GM19438 (cell line): Measurements from ENCODE around the gene UTP25.
"Not testable (repeated sequence)": the region's sequence is repeated elsewhere in the genome, so short reads cannot be mapped to it uniquely, and the experiment has no call there.

Experiments
- ATAC-seq: cut with Tn5 transposase; IDR thresholded peaks from one replicate; pipeline ENCODE4 v1.9.1; 2021; ENCODE audit warnings: low read depth; ENCODE audit not compliant: unreplicated experiment

UTP25 gene

DNA sequence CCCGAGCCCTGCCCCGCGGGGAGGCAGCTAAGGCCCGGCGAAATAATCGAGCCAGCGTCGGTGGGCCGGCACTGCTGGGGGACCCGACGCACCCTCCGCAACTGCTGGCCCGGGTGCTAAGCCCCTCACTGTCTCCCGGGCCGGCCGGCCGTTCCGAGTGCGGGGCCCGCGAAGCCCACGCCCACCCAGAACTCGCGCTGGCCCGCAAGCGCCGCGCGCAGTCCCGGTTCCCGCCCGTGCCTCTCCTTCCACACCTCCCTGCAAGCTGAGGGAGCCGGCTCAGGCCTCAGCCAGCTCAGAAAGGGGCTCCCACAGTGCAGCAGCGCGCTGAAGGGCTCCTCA is 61.3 kb downstream of the UTP25 start:
- no peak for ATAC-seq

DNA sequence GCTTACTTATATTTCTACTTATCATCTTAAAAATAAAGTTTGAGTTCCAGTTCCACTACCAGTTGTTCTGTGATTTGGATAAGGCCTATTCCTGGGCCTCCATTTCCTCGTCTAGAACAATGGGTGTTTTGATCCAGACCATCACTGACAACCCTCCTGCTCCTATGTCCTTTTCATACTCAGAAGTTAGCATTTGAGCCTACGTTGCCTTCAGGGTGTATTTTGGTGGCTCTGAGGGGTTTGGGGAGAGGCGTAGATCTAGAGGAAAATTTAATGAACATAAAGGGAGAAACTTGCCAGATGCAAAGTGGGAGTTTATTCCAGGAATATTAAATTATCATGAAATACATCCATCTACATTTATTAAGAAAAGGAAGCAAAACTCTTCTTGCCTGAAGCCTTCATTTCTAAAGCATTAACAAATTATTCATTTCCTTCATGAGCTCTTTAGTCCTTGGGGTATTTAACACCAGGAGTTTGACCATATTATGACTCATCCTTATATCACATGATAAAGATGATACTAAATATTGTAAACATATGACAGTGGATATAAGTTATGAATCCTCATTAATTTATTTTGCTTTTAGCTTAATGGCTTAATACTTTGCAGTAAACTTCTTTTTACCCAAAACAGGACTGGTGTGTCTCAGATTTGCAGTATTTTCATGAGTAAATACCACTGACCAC is 63.0 kb downstream of the UTP25 start:
- no peak for ATAC-seq

DNA sequence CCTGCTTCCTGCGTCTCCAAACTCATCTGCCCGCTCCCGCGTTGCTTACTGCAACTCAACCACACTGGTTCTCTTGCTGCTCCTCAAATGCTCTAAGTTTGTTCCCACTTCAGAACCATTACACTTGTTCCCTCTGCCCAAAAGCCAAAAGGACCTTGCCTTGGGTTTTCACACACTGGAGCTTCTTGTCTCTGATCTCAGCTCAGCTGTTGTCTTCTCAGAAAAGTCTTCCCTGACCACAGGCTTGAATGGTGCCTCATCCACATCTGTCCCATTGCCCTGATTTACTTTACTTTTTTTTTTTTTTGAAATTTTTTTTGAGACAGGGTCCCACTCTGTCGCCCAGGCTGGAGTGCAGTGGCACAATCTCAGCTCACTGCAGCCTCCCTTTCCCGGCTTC is 66.0 kb downstream of the UTP25 start:
- ATAC-seq, result no peak

DNA sequence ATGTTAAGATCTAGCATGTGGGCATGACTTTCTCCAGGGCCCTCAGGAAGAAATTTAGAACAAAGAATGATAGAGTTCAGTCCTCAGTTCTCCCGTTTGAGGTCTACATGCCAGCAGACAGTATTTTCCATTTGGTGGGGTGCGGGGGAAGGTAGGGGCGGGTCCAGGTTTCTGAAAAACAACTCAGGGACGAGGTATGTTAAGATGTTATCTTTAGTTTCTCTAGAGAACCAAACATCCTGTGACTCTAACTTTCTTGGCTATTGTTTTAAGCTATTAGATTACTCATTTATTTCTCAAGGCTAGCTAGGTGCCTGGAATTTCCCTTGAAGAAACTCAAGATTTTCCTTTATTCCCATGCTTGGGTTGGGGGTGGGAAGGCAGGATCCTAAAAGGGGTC is 67.9 kb downstream of the UTP25 start:
- ATAC-seq, result no peak

DNA sequence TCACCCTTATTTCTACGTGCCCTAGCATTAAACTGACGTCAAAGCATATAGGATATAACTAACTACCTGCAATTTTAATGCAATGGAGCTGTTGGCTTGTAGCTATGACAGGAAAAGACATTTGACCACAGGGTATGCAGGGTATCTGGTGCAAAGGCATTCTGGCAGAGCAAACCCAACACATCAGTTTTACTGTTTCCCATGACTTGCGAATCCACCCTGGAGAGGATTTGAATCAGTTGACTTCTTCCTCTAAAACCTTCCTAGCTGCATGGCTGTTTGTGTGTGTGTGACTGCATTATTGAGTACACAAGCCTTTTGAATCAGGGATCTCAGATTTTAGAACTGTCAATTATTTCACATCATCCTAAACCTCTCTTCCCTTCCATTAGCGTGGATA is 68.6 kb downstream of the UTP25 start:
- ATAC-seq, result no peak

DNA sequence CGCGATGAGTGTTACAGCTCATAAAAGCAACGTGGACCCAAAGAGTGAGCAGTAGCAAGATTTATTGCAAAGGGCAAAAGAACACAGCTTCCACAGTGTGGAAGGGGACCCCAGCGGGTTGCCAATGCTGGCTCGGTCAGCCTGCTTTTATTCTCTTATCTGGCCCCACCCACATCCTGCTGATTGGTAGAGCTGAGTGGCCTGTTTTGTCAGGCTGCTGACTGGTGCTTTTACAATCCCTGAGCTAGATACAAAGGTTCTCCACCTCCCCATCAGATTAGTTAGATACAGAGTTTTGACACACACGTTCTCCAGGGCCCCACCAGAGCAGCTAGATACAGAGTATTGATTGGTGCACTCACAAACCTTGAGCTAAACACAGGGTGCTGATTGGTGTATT is 70.5 kb downstream of the UTP25 start:
- ATAC-seq, result not testable (repeated sequence)

DNA sequence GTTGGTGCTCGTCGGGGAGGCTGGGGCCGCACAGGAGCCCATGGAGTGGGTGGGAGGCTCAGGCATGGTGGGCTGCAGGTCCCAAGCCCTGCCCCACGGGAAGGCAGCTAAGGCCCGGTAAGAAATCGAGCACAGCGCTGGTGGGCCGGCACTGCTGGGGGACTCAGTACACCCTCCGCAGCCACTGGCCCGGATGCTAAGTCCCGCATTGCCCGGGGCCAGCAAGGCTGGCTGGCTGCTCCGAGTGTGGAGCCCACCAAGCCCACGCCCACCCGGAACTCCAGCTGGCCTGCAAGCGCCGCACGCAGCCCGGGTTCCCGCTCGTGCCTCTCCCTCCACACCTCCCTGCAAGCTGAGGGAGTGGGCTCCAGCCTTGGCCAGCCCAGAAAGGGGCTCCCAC is 71.1 kb downstream of the UTP25 start:
- ATAC-seq, result not testable (repeated sequence)

DNA sequence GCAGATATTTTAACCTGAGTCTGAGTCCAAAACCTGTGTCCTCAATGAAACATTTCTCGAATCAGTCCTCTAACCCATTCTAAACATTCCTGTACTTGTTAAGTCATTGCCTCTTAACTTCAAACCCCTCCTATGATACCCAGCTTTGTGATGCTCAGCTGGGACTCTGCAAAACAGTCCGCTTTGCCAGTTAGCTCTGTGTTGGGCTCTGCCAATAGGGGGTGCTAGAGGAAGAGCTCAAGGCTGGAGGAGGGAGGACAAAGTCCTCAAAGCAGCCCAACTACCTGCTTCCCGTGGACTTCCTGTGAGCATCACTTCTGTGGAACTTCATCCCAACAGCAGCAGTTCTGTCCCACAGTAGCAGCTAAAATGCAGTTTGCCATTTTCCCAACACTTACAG is 72.2 kb downstream of the UTP25 start:
- ATAC-seq, result no peak

DNA sequence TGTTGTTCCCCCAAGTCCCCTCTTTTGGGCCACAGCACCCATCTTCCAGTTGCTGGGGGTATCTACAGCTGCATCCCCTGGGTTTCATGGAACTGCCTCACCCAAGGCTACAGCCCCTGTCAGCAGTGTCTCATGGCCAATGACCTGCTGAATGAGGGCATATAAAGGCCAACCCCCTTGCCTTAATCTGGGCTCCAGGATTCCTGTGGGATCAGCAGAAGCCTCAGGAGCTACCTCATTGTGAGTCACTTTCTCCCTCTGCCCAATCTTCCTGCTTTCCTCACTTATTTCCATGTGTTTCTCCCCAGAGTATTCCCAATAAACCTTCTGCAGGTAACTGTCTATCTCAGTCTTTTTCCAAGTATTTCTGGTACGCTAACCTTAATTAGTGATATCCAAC is 73.0 kb downstream of the UTP25 start:
- ATAC-seq, result no peak

DNA sequence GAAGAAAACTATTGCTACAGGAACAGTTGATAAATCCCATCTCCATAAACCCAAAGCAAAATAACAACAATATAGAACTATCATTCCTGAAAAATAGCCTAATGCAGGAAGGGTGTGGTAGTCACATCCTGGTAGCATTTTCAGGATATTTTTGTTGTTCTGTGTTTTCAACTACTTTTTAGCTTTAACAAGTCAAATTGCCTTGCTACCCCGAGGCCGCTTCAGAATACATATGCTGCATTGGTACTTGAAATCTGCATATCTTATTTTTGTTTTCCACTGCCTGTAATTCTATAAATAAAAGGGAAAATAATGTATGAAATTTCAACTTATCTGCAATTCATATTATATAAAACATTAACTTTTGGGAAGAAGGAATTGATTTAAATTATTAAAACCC is 73.4 kb downstream of the UTP25 start:
- ATAC-seq, result no peak

DNA sequence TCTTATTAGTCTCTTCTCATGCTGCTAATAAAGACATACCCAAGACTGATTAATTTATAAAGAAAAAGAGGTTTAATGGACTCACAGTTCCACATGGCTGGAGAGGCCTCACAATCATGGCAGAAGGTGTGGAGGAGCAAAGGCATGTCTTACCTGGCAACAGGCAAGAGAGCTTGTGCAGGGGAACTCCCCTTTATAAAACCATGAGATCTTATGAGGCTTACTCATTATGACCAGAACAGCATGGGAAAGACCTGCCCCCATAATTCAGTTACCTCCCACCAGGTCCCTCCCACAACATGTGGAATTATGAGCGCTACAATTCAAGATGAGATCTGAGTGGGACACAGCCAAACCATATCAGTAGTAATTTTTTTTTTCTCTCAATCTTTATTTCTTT is 77.0 kb downstream of the UTP25 start:
- ATAC-seq, result not testable (repeated sequence)
